ENCODE data around the gene TNIP1. TPM values are rescaled to one million over a fixed set of nuclear protein-coding genes. Genes with fewer than 3 reads are reported as not detected.

The TNIP1 gene
- total and polyA plus RNA-seq, 2 experiments from 2014 or later = 94.9 to 134 TPM

GRCh38 chr5:151125421-151125820 is 44.6 kb upstream of the TNIP1 start:
- H3K27ac ChIP-seq = no peak overlapping the region
- peaks cover 80% of the 10 kb centered on the region for H3K36me3 ChIP-seq
- no peaks in the 10 kb centered on the region for H3K9me3 ChIP-seq (ENCODE audit: low read depth)
- no peak for DNase-seq (ENCODE audit: low read depth in 1 of 2, low spot score in 1 of 2)
- no peaks in the 10 kb centered on the region for H3K27me3 ChIP-seq
- H3K4me1 ChIP-seq (ENCODE audit: low read depth) = no peaks in the 10 kb centered on the region
- TF ChIP-seq CTCF (IDR thresholded peaks at IDR 0.05; ENCODE audit: low read depth, low read length) = no peak
- no peak overlapping the region for H3K4me3 ChIP-seq

- no peak overlapping the region for H3K4me3 ChIP-seq
- H3K4me1 ChIP-seq (ENCODE audit: low read depth) = no peaks in the 10 kb centered on the region
- H3K27me3 ChIP-seq = no peaks in the 10 kb centered on the region
- H3K27ac ChIP-seq = no peak overlapping the region
- peaks cover 78% of the 10 kb centered on the region for H3K36me3 ChIP-seq
- TF ChIP-seq CTCF (IDR thresholded peaks at IDR 0.05; ENCODE audit: low read depth, low read length) = no peak
- DNase-seq (ENCODE audit: low read depth in 1 of 2, low spot score in 1 of 2) = peak in 1 of 2 donors; percentile 22
- no peaks in the 10 kb centered on the region for H3K9me3 ChIP-seq (ENCODE audit: low read depth)
Observed at GRCh38 chr5:151123897-151124751, 43.3 kb upstream of the TNIP1 start.

GRCh38 chr5:151122828-151123227 is 42.0 kb upstream of the TNIP1 start:
- no peak for DNase-seq (ENCODE audit: low read depth in 1 of 2, low spot score in 1 of 2)
- peaks cover 72% of the 10 kb centered on the region for H3K36me3 ChIP-seq

GRCh38 chr5:151121665-151122064 is 40.8 kb upstream of the TNIP1 start:
- H3K36me3 ChIP-seq = peaks cover 78% of the 10 kb centered on the region
- no peak for TF ChIP-seq CTCF (IDR thresholded peaks at IDR 0.05; ENCODE audit: low read depth, low read length)
- DNase-seq (ENCODE audit: low read depth in 1 of 2, low spot score in 1 of 2) = no peak
- no peaks in the 10 kb centered on the region for H3K27me3 ChIP-seq
- no peak overlapping the region for H3K27ac ChIP-seq
- H3K4me1 ChIP-seq (ENCODE audit: low read depth) = no peaks in the 10 kb centered on the region
- no peaks in the 10 kb centered on the region for H3K9me3 ChIP-seq (ENCODE audit: low read depth)
- no peak overlapping the region for H3K4me3 ChIP-seq

More at GRCh38 chr5:151122828-151123227, 42.0 kb upstream of the TNIP1 start:
- H3K9me3 ChIP-seq (ENCODE audit: low read depth) = no peaks in the 10 kb centered on the region
- no peak for TF ChIP-seq CTCF (IDR thresholded peaks at IDR 0.05; ENCODE audit: low read depth, low read length)
- no peaks in the 10 kb centered on the region for H3K4me1 ChIP-seq (ENCODE audit: low read depth)
- H3K27me3 ChIP-seq = no peaks in the 10 kb centered on the region
- no peak overlapping the region for H3K4me3 ChIP-seq
- no peak overlapping the region for H3K27ac ChIP-seq

GRCh38 chr5:151121095-151121494 is 40.3 kb upstream of the TNIP1 start:
- TF ChIP-seq CTCF (IDR thresholded peaks at IDR 0.05; ENCODE audit: low read depth, low read length) = no peak
- DNase-seq (ENCODE audit: low read depth in 1 of 2, low spot score in 1 of 2) = no peak
- no peak overlapping the region for H3K4me3 ChIP-seq

More at GRCh38 chr5:151121095-151121494, 40.3 kb upstream of the TNIP1 start:
- H3K4me1 ChIP-seq (ENCODE audit: low read depth) = no peaks in the 10 kb centered on the region
- no peaks in the 10 kb centered on the region for H3K27me3 ChIP-seq
- H3K36me3 ChIP-seq = peaks cover 83% of the 10 kb centered on the region
- no peaks in the 10 kb centered on the region for H3K9me3 ChIP-seq (ENCODE audit: low read depth)
- no peak overlapping the region for H3K27ac ChIP-seq
